HL-60/S4 treated with retinoic acid at 250 ng/mL for 4 days and 3 days (cell line): ENCODE measurements around the gene CRELD2.

Experiments used
- in situ Hi-C: fragments of 300-500 bp; cut with MboI; formaldehyde crosslinking; loops from 2 replicates; pipeline ENCODE4 v1.7.0; 2022; ENCODE audit warnings: low sequenced_read_pairs

CRELD2 gene

GRCh38 chr22:49928555-49929210, 10.2 kb downstream of the CRELD2 start:
- in situ Hi-C loops: no loop called here

- in situ Hi-C loops: no loop called here
Measured at GRCh38 chr22:49929211-49929979, 11.0 kb downstream of the CRELD2 start.

- in situ Hi-C loops: no loop called here
Measured at GRCh38 chr22:49929994-49930575, 11.7 kb downstream of the CRELD2 start.

DNA sequence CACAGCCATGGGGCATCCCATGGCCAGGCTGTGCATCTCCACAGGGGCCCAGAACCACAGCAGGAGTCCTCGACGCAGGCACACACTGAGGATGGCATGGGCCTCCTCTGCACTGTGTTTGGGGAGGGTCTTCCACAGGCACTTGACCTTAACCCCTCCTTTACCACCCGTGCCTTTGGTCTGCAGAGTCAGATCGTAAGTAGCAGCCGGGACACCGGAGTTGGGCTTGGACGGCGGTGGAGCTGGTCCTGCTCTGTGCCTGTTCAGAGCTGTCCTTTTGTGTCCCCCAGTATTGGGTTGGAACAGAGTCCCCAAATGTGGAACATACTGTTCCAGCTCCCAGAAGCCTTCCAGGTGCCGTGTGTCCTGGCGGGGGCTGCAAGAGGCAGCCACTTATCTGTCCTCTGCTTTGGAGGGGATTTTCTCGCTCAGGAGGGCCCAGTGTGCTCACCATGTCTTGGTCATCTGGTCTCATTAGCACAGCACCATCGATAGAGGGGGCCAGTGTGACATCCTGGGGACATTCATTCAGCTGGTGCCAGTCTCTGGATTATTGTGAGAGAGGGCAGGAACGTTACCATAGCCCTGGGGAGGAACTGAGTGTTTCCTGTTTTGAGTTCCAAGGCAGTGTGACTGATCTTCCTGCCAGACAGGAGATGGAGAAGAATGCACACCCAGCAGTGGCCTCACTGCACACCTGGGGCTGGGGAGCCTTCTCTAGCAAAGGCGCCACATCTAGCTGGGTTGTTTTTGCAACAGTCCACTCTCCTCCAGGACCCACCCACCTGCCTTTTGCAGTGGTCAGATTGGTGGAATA, 12.4 kb downstream of the CRELD2 start:
- in situ Hi-C loops: no loop called here

DNA sequence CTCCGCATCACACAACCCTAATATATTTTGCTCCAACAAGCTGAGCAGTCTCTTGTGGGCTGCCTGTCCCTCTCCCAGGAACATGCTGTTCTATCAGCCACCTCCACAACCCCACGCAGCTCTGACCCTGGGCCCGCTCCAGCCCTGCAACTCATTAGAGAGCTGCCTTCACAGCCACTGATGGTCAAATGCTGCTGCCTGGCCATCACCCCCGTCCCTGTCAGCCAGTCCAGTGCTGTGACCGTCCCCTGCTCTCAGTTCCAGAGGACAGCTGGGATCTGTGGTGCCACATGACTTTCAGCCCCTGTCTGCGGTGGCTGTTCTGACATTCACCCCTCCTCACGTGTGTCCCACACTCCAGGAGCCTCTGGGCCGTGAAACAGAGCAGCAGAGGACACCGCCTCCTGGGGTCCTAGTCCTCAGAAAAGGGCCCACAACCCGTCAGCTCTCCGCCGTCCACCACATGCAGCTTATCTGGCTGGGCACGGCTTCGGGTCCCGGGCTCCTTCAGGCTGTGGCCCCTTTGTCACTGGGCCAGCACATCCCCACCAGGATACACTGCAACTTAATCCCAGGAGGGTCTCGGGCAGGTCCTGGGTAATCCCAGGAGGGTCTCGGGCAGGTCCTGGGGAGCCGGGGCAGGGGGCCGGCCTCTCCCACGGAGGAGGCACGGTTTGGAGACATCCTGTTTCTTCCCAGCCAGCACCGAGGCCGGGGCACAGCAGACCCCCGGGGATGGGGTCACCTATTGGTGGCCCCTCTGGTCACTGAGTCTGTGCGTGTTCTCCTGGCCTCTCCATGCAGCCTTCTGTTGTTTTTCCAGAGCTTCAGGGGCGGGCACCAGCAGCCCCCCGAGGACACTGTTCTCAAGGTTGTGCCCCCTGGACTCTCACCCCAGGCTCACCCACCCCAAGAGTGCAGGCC, 15.1 kb downstream of the CRELD2 start:
- in situ Hi-C loops: no loop called here

DNA sequence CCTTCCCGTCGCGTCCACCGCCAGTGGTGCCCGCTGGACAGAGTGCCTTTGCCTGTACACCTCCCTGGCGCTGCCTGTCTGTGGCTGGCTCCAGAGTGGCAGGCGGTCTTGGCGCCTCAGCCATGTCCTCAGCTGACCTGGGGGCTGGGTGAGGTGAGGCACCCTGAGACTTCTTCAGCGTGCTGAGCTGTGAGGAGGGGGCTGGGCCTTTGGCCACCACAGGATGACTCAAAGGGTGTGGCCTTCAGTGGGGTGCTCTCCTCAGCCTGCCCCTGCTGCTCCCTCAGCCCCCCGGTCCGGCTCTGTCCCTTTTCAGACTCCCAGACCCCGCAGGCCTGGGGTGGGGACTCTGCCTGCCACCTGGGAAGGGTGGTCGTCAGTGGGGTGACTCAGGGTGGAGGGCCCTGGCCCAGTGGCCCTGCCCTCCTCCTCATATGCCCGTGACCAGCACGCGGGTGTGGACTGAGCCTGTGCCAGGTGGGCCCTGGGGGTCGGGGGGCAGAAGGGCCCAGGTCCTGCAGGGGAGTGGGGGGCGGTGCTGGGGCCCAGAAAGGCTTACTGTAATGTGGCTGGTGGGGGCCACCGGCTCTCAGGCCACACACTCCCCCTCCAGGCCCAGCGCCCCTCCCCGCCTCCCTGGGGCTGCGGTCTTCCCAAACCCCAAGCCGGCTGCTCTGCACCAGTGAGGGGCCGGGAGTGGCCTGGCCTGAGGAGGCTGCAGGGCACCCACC, 15.9 kb downstream of the CRELD2 start:
- in situ Hi-C loops: no loop called here

DNA sequence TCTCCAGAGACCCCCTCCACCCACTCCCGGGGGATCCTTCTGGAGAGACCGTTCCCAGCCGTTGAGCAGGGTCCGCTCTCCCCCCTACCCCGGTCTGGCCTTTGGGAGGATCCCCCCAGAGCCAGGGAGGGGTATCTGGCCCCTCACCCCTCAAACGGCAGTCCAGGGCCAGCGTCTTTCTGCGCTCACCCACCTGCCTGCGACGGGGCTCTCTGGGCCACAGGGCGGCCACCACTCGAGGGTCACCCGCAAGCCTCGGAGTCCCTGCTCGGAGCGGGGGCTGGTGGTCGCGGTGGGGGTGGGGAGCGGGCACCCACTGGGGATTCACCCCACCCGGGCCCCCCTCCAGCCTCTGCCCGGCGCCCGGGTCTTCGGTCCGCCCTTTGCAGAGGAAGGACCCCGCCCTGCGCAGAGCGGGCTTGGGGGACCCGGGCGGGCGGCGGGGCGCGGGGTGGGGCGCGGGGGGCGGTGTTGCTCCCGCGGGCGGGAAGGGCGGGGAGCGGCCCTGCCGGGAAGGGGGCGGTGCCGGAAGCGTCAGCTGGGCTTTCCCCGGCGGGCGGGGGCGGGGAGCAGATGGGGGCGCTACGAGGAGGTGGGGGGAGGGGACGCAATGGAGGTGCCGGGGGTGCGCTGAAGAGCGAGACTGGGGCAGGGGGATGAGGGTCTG, 16.6 kb downstream of the CRELD2 start:
- in situ Hi-C loops: no loop called here

GRCh38 chr22:49935561-49935960, 17.1 kb downstream of the CRELD2 start:
- in situ Hi-C loops: no loop called here

DNA sequence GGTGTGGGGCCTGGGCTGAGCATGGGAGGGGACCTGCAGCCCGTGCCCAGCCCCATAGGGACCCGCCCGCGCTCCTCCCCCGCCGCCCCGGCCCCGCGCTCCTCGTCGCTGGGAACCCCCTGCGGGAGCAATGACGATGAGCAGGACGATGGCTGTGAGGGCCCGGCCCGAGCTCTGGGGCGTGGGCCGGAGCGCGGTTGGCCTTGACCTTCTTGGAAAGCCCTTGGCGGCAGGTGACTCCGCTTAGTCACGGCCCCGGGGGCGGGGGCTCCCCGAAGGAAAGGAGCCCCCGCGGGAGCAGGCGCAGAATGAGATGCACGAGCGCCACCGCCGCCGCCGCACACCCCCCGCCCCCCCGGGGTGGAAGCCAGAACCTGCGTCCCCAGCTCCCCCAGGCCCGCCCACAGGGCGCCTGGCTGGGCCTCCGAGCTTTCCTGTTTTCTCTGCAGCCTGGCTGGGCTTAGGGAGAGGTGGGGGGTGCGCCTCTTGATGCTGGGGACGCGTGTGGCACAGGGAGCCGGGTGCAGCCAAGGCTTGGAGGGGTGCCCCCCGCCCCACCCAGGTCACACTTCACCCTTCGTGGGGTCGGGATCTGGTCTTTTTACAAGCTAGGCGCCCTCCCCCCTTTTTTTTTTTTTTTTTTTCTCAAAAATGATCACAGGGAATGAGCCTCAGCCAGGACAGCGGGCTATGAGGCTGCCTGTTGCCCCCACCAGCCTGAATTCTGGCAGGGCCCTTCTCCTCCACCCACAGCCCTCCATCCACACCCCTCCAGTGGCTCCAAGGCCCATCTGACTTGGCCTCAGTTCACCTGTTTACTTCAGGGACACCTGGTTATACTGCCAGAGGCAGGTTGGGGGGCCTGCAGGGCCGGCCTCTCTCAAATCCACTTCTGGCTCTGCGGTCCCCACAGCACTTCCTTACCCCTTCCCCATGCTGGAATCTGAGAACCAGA, 17.9 kb downstream of the CRELD2 start:
- in situ Hi-C loops: no loop called here

DNA sequence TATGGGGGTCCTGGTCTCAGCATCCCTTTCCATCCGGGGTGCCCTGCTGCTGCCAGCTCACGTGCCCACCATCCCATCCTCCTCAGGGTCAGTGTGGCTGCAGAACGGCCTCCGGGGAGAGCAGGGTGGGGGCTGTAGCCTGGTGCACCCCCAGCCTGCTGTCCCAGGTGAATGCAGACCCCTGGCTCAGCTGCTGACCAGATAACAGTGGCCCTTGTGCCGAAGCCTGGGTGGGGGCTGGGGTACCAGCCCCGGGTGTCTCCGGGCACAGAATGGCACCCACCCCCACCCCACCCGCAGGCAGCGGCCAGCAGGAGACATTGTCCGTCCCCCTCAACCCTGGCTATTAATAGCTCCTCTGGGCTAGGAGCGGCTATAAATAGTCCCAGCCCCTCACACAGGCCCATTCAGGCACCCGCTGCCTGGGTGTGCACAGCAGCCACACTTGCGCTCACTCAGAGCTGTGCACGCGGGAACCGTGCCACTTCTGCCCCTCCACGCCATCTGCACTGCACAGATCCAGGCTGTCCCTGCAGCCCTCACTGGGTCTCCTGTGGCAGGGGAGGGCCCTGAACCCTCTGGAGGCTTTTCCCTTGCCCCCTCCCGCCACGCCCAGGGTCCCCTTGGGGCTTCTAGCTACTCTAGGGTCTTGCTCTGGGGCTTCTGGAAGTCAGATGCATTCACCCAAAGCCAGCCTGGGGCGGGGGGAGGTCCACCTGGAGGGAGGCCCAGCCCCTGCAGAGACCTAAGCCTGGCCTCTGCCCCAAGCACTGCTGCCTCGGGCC, 18.7 kb downstream of the CRELD2 start:
- in situ Hi-C loops: no loop called here

- in situ Hi-C loops: no loop called here
Measured at GRCh38 chr22:49937758-49938564, 19.5 kb downstream of the CRELD2 start.

DNA sequence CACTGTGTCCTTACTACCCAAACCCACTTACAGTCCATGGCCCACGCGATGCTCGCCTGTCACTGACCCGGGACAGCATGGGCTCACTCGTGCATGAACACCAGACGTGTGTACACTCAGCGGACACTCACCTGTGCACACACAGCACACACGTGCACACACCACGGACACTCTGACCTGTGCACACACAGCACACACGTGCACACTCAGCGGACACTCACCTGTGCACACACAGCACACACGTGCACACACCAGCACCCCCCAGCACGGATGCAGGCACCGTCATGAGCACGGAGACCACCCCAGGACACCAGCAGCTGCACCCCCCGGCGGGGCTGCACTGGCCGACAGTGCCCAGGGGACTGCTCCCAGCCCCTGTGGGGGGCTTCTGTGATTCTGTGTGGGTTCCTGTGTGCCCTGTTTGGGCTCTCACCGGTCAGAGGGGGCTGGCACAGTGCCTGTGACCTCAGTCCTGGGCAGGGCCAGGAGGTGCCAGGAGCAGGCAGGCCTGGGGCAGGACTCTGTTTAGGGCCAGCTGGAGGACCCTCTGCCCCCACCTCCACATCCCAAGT, 20.2 kb downstream of the CRELD2 start:
- in situ Hi-C loops: no loop called here

DNA sequence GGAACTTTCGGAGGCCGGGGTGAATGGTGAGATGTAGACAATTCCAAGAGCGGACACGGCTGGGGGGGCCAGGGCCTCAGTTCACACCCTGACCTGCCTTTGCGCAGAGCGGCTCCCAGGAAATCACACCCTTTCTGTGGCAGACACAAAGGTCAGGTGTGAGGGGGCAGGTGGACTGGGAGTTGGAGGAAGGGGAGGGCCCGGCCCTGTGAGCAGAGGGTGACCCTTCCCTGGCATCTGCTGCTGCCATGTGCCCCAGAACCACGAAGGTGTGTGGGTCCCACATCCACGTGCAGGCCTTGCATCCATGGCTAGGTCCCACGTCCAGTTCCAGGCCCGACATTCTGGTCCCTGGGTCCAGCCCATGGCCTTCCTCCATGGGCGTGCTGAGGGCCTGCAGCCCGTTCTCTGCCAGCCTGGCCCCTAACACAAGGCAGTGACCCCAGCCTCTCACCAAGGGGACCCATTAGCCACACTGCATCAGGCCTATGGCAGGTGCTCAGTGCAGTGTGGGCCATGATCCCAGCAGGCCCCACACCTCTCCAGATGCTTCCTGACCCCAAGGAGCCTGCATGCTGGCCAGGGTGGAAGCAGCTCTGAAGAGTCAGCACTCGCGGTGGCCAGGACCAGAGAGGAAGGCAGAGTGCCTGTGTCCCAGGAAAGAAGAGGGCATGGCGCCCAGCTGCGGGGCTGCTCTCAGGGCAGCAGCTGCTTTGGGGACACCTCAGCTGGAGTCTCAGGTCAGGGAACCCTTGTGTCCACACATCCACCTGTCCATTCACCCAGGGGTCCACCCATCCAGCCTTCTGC, 23.3 kb downstream of the CRELD2 start:
- in situ Hi-C loops: no loop called here

GRCh38 chr22:49942565-49943404, 24.4 kb downstream of the CRELD2 start:
- in situ Hi-C loops: no loop called here
